SK-N-SH (cell line): Measurements from ENCODE around the gene XRCC3. TPM values are rescaled to one million over a fixed set of nuclear protein-coding genes. Genes with fewer than 3 reads are reported as not detected.

ENCODE experiments used
- CTCF ChIA-PET: fragments of 300-600, 350-600 bp; formaldehyde crosslinking; extraction: SDS; loops from one replicate; lab custom pipeline; 2021; lab: Yijun Ruan, JAX
- POLR2A ChIA-PET: fragments of 350-600 bp; sonication (Branson Sonifier 250); formaldehyde crosslinking; extraction: SDS; loops from one replicate; lab custom pipeline; 2020; ENCODE audit warnings: antibody characterized with exemption, inconsistent platforms; lab: Yijun Ruan, JAX
- DNase-seq: peaks from one replicate; pipeline ENCODE4 v3.0.0; 2012
- H2AFZ ChIP-seq: fragments of 200-600 bp; sonication (generic); 2 replicates; pipeline ENCODE4 v1.8.1; 2016; ENCODE audit warnings: antibody characterized with exemption, mild to moderate bottlenecking, low read depth
- H3F3A ChIP-seq: fragments of 200-600 bp; sonication (generic); replicated peaks from 2 replicates; pipeline ENCODE3; 2016; ENCODE audit warnings: antibody characterized with exemption, mild to moderate bottlenecking; ENCODE audit not compliant: insufficient read depth
- H3K27ac ChIP-seq, 2 experiments: fragments of 200-500 bp in 1 of 2; fragments of 200-600 bp in 1 of 2; sonication (Bioruptor generic) in 1 of 2; sonication (generic), shearing (Covaris generic) in 1 of 2; 2 replicates each; pipeline versions ENCODE4 v1.5.1 to v1.6.1; 2014 to 2016; ENCODE audit warnings: low read depth in 2 of 2, inconsistent platforms in 1 of 2, low read length in 1 of 2, mild to moderate bottlenecking in 1 of 2, mixed read lengths in 1 of 2
- H3K27me3 ChIP-seq: fragments of 200-600 bp; sonication (generic), shearing (Covaris generic); 2 replicates; pipeline ENCODE4 v1.6.1; 2016; ENCODE audit warnings: mixed run types; ENCODE audit not compliant: insufficient read depth
- H3K36me3 ChIP-seq, 2 experiments: fragments of 200-500 bp in 1 of 2; fragments of 200-600 bp in 1 of 2; sonication (Bioruptor generic) in 1 of 2; sonication (generic) in 1 of 2; replicated peaks in 1 of 2; 2 replicates each; pipeline versions ENCODE3 to v1.5.1; 2014 to 2016; ENCODE audit warnings: low read length in 1 of 2, mild to moderate bottlenecking in 1 of 2; ENCODE audit not compliant: insufficient read depth in 2 of 2, control insufficient read depth in 1 of 2
- H3K4me1 ChIP-seq, 2 experiments: fragments of 200-500 bp in 1 of 2; fragments of 200-600 bp in 1 of 2; sonication (Bioruptor generic) in 1 of 2; sonication (generic), shearing (Covaris generic) in 1 of 2; 2 replicates each; pipeline versions ENCODE4 v1.5.1 to v1.6.1; 2014 to 2016; ENCODE audit warnings: low read depth in 1 of 2, low read length in 1 of 2, mixed run types in 1 of 2; ENCODE audit not compliant: insufficient read depth in 2 of 2, control insufficient read depth in 1 of 2
- H3K4me2 ChIP-seq: fragments of 200-600 bp; sonication (generic), shearing (Covaris generic); 2 replicates; pipeline ENCODE4 v1.6.1; 2017; ENCODE audit warnings: mixed run types
- H3K4me3 ChIP-seq, 2 experiments: fragments of 200-500 bp in 1 of 2; fragments of 200-600 bp in 1 of 2; sonication (Bioruptor generic) in 1 of 2; sonication (generic), shearing (Covaris generic) in 1 of 2; 2 replicates each; pipeline versions ENCODE4 v1.5.1 to v1.8.1; 2014 to 2016; ENCODE audit warnings: low read depth in 2 of 2, inconsistent platforms in 1 of 2, low read length in 1 of 2, mild to moderate bottlenecking in 1 of 2, mixed read lengths in 1 of 2, moderate library complexity in 1 of 2
- H3K79me2 ChIP-seq: fragments of 200-600 bp; sonication (generic); 2 replicates; pipeline ENCODE4 v1.8.1; 2017; ENCODE audit warnings: mild to moderate bottlenecking; ENCODE audit not compliant: insufficient read depth
- H3K9ac ChIP-seq: fragments of 200-600 bp; sonication (generic); 2 replicates; pipeline ENCODE4 v1.6.1; 2017; ENCODE audit warnings: mixed run types
- H3K9me2 ChIP-seq: fragments of 200-600 bp; sonication (generic); 2 replicates; pipeline ENCODE4 v1.6.1; 2017; ENCODE audit warnings: mixed run types
- H3K9me3 ChIP-seq: fragments of 200-600 bp; sonication (generic); 2 replicates; pipeline ENCODE4 v1.6.1; 2017; ENCODE audit warnings: mixed run types, mild to moderate bottlenecking, moderate library complexity
- H4K20me1 ChIP-seq: fragments of 200-600 bp; sonication (generic); 2 replicates; pipeline ENCODE4 v1.6.1; 2017; ENCODE audit warnings: mild to moderate bottlenecking, mixed run types; ENCODE audit not compliant: insufficient read depth
- CTCF ChIP-seq: fragments of 200-600 bp; sonication (generic); IDR thresholded peaks from 2 replicates; pipeline ENCODE4 v1.6.1; 2017; ENCODE audit warnings: antibody characterized with exemption, mild to moderate bottlenecking, moderate library complexity
- EZH2phosphoT487 ChIP-seq: fragments of 200-600 bp; sonication (generic); IDR thresholded peaks from 2 replicates; pipeline ENCODE4 v1.6.1; 2017; ENCODE audit warnings: low read depth, mixed run types, mild to moderate bottlenecking, antibody characterized with exemption, moderate library complexity, borderline replicate concordance
- FOSL2 ChIP-seq: IDR thresholded peaks from 2 replicates; pipeline ENCODE4 v1.4.0; 2012; ENCODE audit warnings: low read depth, mild to moderate bottlenecking, moderate library complexity, borderline replicate concordance
- FOXM1 ChIP-seq: IDR thresholded peaks from 2 replicates; pipeline ENCODE4 v1.4.0; 2012; ENCODE audit warnings: low read depth, mild to moderate bottlenecking
- GABPA ChIP-seq: IDR thresholded peaks from 2 replicates; pipeline ENCODE4 v1.4.0; 2012; ENCODE audit warnings: low read depth, mild to moderate bottlenecking
- GATA2 ChIP-seq: sonication (generic); formaldehyde crosslinking; IDR thresholded peaks from 2 replicates; pipeline ENCODE4 v1.5.0; 2020; ENCODE audit warnings: mild to moderate bottlenecking, missing genetic modification reagents
- MAX ChIP-seq: IDR thresholded peaks from 2 replicates; pipeline ENCODE4 v1.4.0; 2012; ENCODE audit warnings: low read depth
- NFIC ChIP-seq: IDR thresholded peaks from 2 replicates; pipeline ENCODE4 v1.4.0; 2012; ENCODE audit warnings: borderline replicate concordance
- PBX3 ChIP-seq: IDR thresholded peaks from 2 replicates; pipeline ENCODE4; 2012
- RAD21 ChIP-seq: IDR thresholded peaks from 2 replicates; pipeline ENCODE4 v1.6.1; 2012; ENCODE audit warnings: mild to moderate bottlenecking, low read length
- REST ChIP-seq: IDR thresholded peaks from 2 replicates; pipeline ENCODE4 v1.6.1; 2012; ENCODE audit warnings: mild to moderate bottlenecking, low read depth, low read length, moderate library complexity
- RFX5 ChIP-seq: IDR thresholded peaks from 2 replicates; pipeline ENCODE4 v1.6.1; 2012; ENCODE audit warnings: mild to moderate bottlenecking, improper control_type of control experiment, low read length
- RXRA ChIP-seq: IDR thresholded peaks from 2 replicates; pipeline ENCODE4 v1.4.0; 2012; ENCODE audit warnings: low read depth, mild to moderate bottlenecking, borderline replicate concordance
- SIN3A ChIP-seq: IDR thresholded peaks from 2 replicates; pipeline ENCODE4 v1.6.1; 2012; ENCODE audit warnings: low read depth, mild to moderate bottlenecking, low read length, moderate library complexity, borderline replicate concordance
- SMC3 ChIP-seq: IDR thresholded peaks from 2 replicates; pipeline ENCODE4 v1.6.1; 2012; ENCODE audit warnings: low read depth, low read length, improper control_type of control experiment
- TCF12 ChIP-seq: IDR thresholded peaks from 2 replicates; pipeline ENCODE4 v1.4.0; 2012
- TEAD4 ChIP-seq: IDR thresholded peaks from 2 replicates; pipeline ENCODE4 v1.4.0; 2012; ENCODE audit warnings: mild to moderate bottlenecking, borderline replicate concordance; ENCODE audit not compliant: insufficient read depth
- ZBTB33 ChIP-seq: IDR thresholded peaks from 2 replicates; pipeline ENCODE4 v1.4.0; 2012; ENCODE audit warnings: low read depth, borderline replicate concordance
- WGBS: methylation state at CpG from one replicate; pipeline ENCODE4 v1.1.6; 2017; ENCODE audit warnings: low lambda C conversion rate; 5-methylcytosine and 5-hydroxymethylcytosine counted together
- polyA plus RNA-seq, 3 experiments: library from polyadenylated mRNA; depleted of rRNA; stranded (reverse); fragments of >200 nt; gene quantifications; 2 replicates each; pipeline ENCODE4 v1.2.3, GENCODE V29; 2012

XRCC3 gene
- polyA plus RNA-seq, 1 of the 3 experiments (the other 2 are of a cell fraction): 11.7 TPM

- no peak for TF ChIP-seq CTCF
- TF ChIP-seq REST: no peak
- no peak for TF ChIP-seq GATA2 (CRISPR knock-in tag)
- no peak for TF ChIP-seq GABPA
- TF ChIP-seq FOXM1: no peak
- no peak for TF ChIP-seq PBX3
- no peak for TF ChIP-seq SMC3
- no peak for TF ChIP-seq TEAD4
- TF ChIP-seq ZBTB33: no peak
These were observed 19.8 kb upstream of the XRCC3 start (continued) for GRCh38 chr14:103735022-103735421.

- Histone ChIP-seq H3K27ac (no peak overlapping the region), H3K79me2 (no peaks in the 10 kb centered on the region), H3K9me2 (no peaks in the 10 kb centered on the region), H3K4me2 (no peak overlapping the region), H3F3A (no peaks in the 10 kb centered on the region), H3K36me3 (peaks cover 9 to 63% of the 10 kb centered on the region in 2 experiments), H3K4me1 (no peaks in the 10 kb centered on the region), H3K4me3 (no peak overlapping the region), H2AFZ (no peak overlapping the region), H4K20me1 (no peaks in the 10 kb centered on the region), H3K27me3 (no peaks in the 10 kb centered on the region), H3K9ac (no peak overlapping the region), H3K9me3 (no peaks in the 10 kb centered on the region)
- no peak for DNase-seq
- CTCF ChIA-PET: interaction anchor here (1.2 to 1.4 kb wide), 2 partner anchors 11 to 166 kb away, joined by 3 to 4 read pairs; no protein-coding TSS in a partner anchor
- WGBS: 97% methylated on average over 20 of the region's 23 CpGs
- POLR2A ChIA-PET: no interaction called here
- TF ChIP-seq EZH2phosphoT487 (no peak), TEAD4 (no peak), SIN3A (no peak), RAD21 (no peak), RFX5 (no peak), TCF12 (no peak), FOSL2 (no peak), MAX (no peak), RXRA (no peak), NFIC (no peak)
These were observed 19.0 kb upstream of the XRCC3 start for GRCh38 chr14:103734081-103734888.
